Measurements from ENCODE around the gene OR52B2.

The OR52B2 gene

DNA sequence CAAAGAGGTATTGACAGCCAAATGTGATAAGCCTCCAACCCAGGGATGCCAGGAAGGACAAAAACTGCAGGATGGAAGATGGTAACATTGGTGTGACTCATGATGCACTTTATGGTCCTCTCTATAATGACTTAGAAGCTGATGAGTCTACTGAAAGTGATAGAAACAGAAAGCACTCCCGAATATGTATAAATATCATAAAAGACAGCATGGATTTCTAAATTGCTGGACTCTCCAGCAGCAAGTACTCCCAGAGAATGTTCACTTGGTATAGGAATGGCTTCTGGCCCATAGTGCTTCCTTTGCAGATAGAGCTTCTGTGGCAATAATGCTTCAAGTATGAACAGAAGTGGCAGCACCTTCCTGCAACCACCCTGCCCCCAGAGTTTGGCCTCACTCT is at the start of gene OR52B2:
Gene OR52B2, minus strand, starts transcription at position 101 of the 400 bp plus-strand sequence. Its CDS starts 0 bp downstream, at position 101.
- no peak for DNase-seq

DNA sequence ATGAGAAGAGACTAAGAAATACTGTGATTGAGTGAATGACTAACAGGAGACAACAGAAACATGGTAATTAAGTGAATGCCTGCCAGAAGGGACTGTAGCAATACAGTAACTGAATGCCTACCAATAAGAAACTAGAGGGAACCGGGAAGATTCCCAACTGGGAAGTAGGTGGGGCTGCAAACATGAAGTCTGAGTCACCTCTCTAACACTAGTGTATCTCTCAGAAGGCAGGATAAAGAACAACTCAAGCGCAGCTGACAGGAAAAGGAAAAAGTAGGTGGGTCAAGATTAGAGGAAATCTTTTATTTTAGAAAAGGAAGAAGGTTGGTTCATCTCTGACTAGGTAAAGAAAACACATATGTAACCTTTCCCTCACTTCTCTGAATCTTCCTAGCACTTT is 49.2 kb upstream of the OR52B2 start:
- no peak for DNase-seq

DNA sequence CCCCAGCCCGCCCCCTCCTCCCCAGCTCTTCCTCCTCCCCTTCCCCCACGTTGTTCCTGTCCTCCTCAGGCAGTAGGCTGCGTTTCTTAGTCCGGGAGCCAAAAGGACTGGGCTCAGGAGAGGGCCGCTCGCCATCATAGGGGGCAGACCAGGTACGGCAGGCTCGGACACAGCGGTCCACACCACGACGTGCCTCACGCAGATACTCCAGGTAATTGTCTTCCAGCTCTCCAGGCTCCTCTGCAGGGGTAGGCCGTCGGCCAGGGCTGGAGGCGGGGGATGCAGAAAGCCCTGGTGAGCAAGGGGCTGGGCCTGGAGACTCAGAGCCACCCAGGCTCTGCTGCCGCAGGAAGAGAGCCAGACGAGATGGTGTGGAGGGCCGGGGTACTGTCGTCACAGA is 47.6 kb upstream of the OR52B2 start:
- no peak for DNase-seq

DNA sequence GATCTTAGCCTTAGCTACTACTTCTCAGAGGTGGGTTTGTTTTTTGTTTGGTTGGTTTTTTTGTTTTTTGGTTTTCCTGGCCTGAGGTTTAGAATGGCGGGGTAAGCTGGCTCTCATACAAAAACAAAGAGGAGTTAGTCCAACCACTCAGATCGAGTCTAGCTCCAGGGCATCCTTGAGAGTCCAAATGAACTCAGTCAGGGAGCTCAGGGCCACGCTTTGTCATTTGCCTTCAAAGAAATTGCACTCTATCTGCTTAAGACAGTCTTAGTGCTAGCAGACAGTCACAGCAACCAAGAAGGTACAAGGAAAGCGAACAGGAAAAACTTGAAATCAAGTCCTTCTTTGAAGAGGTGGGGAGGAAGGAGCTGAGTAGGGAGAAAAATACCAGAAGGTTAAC is 46.4 kb upstream of the OR52B2 start:
- DNase-seq, result no peak

DNA sequence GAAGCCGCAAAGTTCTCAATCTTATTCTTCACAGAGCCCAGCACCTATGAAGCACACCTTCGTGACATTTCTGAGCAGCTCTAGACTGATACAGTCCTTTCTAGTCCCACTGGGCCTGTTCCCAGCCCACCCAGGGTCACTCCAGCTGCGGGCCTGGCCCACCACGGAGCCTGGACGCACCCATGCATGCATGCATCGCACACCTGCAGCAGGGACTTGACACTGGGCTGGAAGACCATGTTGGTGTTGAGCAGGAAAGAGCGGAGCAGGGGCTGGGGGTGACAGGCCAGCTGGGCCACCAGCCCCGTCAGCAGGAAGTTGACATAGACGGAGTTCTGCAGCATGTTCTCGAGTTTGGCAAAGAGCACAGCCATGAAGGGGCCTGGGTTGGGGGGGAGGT is 44.4 kb upstream of the OR52B2 start:
- DNase-seq, result no peak

DNA sequence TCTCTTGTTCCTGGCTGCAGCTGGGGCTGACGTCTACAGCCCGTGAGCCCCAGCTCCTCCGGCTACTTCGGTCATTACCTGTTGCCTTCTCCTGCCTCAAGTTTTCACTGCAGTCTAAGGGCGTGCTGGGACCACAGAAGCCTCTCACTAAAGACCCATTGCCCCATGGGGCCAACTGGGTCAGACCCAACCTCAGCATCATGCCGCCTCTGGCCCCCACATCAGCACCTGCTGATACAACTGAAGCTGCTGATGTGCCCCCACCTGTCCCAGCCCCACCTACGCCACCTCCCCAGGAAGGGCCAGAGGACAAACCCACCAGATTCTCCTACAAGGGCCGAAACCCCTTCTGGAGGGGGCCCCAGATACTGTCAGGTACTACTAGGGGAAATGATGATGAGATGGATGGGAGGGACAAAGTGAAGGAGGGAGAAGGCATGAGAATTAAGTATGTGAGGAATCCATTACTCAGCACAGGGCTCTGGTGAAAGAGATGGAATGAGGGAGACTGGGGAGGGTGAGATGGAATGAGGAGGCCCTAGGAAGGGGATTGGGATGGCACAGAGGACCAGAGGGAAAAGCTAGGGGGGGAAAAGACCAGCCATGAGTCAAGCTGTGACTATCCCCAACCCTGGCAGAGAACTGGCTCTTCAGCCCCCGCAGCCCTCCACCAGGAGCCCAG is 40.3 kb upstream of the OR52B2 start:
- DNase-seq, result no peak

DNA sequence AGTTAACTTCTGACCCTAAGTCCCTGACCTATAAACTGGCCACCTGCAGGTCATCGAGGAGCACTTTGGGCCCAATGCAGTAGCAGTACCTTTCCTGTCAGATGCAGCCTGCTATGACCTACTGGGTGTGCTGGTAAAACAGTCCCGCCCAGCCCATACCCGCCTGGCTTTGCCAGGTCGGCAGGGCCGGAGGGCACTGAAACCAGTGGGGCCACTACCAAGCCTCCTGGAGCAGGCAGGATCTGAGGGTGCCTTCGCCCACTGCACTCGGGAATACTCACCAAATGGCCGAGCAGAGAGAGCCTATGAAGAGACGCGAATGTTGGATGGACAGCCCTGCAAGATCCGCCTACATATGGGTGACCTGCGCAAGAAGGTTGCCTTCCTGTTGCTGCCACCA is 39.7 kb upstream of the OR52B2 start:
- no peak for DNase-seq

DNA sequence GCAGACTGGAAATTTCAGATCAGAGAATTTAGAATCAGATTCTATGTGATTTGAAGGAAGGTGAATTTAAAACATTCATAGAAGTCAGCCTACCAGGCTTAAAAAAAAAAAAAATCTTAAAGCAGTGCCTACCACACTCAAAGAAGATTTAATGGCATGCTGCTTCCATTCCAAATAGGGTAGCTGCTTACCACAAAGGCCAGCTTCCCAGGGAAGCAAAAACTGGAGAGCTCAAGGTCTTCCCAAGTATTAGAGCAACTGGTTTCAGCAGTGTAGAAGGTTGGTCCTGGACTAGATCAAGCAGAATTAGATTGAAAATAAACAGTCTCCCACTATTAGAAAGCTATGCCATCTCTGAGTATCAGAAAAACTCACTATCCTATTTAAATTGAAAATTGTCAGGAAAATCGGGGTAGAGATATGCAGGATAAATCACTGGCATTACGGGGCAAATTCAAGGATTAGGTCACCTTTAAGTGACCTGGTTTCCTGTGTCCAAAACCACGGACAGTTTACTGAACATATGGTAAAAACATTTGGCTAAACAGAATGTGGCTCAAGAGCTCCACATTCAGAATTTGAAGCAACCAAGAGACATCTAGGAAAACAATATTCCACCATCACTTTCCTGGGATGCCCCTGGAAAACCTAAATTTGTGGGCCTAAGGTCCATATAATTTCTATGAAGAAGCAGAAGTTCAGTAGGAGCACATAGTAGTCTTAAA is 36.5 kb upstream of the OR52B2 start:
- no peak for DNase-seq

DNA sequence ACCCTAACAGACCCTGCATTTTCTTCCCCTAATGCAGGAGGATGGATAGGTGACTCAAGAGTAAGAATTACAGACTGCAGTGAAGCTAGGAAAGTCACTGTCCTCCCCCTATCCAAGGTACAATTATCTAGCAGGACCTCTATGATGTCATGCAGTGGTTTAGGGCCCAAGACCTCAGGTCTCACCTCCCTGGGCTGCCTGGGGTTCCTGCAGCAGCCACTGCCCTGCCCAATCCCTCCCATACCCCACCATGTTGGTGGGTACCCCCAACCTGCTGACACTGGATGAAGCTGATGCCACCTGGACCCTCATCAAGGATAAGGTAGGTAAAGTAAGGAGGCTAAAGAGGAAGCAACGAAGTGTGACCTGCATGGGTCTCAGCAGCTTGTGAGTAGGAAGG is 35.2 kb upstream of the OR52B2 start, which contains the start of gene C11orf42:
Gene C11orf42, plus strand, starts transcription at position 192 of the 400 bp plus-strand sequence. Its CDS starts 59 bp downstream, at position 251.
- no peak for DNase-seq

DNA sequence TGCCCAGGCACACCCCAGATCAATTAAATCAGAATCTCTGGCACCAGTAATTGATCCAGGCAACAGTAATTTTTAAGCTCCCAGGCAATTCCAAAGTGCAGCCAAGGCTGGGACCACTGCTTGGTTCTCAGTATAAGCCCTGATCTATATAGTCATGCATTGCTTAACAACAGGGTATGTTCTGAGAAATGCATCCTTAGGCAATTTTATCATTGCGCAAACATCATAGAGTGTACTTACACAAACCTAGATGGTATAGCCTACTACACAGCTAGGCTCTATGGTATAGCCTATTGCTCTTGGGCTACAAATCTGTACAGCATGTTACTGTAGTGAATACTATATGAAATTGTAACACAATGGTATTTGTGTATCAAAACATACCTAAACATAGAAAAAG is 34.6 kb upstream of the OR52B2 start:
- no peak for DNase-seq

DNA sequence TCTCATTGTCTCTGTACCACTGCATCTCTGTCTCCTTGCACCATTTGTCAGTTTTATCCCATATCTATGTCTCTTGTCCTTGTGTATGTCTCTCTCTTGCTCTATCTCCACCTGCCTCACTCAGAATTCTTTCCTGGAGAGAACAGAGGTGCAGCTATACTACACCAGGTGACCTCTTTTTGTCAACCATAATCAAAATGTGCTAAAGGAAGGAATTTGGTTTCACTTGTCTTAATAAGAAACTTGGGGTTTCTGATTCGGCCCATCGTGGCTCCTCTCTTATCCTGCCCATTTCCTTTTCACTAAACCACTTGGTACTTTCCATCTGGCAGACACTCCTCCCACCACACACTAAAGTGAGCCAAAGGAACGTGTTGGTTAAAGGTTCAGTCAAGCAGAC is 33.2 kb upstream of the OR52B2 start:
- DNase-seq, result no peak

DNA sequence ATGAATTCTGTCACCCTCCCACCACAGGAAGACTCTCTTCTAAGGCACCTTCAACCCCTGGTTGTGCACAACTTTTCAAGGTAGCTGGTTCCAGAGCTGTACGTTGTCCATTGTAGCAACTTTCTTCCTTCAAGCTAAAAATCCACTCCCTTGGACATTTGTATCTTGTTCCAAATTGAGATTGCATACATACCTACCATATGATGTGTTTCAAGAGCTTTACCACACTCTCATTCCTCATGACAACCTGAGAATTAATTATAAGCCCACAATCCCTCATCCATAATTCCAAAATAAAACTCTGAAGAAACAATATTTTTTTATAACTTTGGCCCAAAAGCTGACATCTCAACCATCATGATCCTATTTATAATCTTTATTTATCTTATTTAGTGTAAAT is 31.9 kb upstream of the OR52B2 start:
- no peak for DNase-seq

DNA sequence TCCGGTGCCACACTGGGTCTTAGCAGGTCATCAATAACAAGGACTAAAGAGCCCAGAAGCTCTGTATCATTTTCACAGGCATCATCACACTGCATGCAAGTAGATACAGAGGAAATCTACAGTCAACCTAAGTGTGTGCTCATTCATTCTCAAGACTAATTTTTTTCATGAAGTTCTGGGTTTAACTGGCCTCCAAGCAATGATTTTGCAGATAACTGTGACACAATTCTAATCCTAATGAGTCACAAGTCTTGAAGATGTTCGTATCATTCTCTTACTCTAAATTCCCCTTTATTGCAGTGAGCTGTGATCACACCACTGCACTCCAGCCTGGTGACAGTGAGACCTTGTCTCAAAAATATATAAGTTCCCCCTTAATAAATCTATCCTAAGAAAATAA is 31.4 kb upstream of the OR52B2 start:
- no peak for DNase-seq

DNA sequence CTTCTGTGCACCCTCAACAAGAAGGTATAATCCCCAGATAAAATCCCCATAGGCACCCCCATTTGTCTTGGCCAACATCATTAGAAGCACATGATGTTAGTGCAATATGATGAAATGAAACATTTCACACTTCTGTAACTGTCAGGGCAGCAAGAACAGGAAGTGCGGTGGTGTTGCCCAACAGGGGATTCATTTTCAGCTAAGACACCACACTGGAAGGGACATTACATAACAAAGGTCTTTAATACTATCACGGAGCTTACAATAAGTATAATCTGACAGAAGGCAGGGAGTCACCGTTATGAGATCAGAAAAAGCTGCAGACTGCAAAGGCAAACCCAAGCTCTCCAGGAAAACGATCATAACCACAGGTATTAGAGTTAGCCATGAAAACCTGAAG is 30.8 kb upstream of the OR52B2 start:
- DNase-seq, result no peak

DNA sequence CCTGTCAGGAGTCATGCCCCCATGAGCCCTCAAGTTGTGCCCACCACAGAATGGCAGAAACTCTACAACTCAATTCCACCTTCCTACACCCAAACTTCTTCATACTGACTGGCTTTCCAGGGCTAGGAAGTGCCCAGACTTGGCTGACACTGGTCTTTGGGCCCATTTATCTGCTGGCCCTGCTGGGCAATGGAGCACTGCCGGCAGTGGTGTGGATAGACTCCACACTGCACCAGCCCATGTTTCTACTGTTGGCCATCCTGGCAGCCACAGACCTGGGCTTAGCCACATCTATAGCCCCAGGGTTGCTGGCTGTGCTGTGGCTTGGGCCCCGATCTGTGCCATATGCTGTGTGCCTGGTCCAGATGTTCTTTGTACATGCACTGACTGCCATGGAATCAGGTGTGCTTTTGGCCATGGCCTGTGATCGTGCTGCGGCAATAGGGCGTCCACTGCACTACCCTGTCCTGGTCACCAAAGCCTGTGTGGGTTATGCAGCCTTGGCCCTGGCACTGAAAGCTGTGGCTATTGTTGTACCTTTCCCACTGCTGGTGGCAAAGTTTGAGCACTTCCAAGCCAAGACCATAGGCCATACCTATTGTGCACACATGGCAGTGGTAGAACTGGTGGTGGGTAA is 29.2 kb upstream of the OR52B2 start, which contains the start of gene OR52W1:
Gene OR52W1, plus strand, starts transcription at position 51 of the 637 bp plus-strand sequence. Its CDS starts 0 bp downstream, at position 51.
- DNase-seq, result no peak

DNA sequence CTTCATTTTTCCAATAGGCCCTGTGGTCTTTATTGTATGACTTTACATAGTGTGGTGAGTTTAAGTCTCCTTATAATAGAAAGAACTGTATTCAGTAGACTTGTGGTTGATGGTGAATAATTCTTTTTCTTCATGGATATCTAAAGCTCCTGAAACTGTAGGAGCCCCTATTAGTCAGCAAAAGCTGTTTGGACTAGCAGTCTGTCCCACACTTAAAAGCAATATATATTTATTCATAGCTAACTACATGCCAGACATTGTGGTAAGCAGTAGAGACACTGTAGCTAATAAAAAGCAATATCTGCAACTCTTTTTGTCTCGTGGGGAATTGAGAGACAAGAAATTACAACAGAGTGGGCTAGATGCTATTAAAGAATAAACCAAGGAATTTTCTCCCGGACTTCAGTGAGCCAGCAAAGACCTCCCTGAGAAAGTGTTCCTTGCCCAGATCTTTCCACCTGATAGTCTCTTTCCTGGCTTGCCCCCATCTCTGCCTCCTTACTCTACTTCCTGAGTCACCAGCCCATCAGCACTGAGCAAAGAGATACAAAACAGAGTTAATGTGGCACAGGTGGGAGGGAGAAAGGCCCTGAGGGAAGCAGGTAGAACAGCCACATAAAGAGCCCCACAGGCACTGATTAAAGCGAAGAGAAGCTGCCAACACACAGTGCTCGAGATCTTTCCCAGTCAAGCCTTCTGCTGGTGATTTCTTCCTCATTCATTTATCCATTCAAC is 27.5 kb upstream of the OR52B2 start:
- no peak for DNase-seq

DNA sequence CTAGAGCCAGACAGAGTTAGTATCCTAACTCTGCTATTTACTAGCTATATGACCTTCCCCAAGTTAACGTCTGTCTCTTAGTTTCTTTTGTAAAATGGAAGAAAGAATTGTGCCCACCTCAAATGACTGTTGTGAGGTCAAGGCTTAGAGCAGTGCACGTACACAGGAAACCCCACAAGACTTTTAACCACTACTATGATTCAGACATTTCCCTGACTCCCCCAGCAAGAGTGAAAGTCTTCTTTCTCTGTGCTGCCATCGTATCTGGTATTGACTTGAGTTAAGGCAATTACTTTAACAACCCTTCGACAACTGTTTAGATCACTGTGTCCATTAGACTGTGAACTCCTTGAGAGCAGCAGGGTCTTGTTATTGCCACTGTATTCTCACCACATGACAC is 26.3 kb upstream of the OR52B2 start:
- no peak for DNase-seq

DNA sequence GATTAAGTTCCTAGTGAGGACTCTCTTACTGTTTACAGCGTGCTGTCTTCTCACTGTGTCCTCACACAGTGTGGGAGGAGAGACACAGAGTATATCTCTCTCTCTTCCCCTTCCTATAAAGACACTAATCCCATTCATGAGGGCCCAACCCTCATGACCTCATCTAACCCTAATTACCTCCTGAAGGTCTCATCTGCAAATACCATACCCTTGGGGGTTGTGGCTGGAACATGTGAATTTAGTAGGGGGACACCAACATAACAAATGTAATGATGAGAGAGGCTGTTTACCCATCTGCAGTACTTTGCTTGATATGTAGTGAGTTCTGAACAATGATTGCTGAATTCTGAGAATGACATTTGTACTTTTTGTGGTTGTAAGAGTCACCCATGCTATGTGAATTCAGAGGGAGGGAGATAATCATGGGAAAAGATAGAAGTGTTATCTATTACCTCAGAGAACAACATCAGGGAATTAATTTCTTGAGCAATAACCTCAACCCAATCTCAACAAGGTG is 24.0 kb upstream of the OR52B2 start:
- no peak for DNase-seq

DNA sequence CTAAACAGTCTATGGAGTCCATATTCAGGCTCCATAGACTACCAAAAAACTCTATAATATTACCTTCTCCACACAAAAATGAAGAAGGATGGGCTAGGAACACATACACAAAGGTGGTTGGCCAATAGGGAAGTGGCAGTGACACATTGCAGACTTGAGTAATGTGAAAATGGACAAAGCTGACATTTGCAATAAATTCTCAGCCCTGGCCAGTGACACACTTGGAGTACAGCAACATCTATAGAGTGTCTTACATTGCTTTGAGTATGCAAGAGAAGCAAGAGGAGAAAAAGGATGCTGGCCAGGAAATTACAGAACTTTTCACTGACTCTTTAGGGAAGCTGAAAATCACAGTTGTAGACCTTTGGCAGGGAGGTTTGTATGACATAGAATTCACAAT is 21.6 kb upstream of the OR52B2 start:
- no peak for DNase-seq

DNA sequence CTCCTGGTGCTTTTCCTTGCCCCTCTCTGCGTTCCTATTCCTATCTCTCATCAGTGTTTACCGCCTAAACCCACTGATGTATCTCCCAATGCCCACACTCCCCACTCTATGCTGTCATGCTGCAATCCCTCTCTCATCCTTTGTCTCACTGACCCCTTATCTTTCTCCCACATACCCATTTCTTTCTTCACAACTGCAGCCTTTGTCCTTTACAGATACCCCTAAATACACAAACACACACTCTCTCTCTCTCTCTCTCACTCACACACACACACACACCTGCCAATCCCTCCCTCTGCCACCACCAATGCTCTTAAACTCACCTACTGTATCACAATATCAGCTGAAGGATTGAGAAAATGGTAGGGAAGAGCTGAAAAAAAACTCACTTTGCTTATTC is 5.3 kb upstream of the OR52B2 start:
- DNase-seq, result no peak

DNA sequence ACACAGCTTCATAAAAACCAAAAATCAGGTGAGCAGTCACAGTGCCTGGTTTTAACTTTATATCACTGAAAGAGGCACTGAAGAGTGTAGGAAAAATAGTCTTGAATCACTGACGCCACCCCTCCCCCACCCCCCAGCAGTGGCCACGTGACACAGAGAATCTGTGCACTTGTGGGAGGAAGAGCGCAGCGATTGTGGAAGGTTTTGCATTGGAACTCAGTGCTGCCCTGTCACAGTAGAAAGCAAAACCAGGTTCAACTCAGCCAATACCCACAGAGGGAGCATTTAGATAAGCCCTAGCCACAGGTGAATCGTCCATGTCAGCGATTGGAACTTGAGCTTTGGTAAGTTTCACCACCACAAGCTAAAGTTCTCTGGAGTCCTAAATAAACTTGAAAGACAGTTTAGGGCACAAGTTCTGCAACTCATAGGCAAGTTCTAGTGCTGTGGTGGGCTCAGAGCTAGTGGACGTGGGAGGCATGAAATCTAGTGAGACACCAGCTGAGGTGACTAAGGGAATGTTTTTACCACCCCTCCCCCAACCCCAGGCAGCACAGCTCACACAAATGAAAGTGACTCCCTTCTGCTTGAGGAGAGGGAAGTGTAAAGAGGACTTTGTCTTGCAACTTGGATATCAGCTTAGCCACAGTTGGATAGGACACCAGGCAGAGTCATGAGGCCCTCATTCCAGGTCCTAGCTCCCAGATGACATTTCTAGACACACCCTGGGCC is 13.3 kb downstream of the OR52B2 start:
- no peak for DNase-seq

DNA sequence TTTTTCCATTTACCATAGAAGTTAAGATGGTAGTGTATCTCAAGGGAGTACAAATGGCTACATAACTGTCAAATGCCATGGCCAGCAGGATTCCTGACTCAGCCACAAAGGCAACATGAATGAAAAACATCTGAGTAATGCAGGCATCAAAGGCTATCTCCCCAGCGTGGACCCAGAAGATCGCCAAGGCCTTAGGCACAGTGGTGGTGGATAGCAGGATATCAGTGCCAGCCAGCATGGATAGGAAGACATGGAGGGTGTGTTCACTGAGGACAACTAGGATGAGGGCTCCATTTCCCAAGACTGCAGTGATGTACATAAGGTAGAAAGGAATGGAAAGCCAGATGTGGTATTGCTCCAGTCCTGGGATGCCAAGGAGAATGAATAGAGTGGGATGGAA is 18.0 kb downstream of the OR52B2 start:
- no peak for DNase-seq
